GF-D8 (cell line): ENCODE measurements around the gene TMX1.

Experiments used
- DNase-seq: peaks from one replicate; lab custom pipeline; 2025; lab: John Stamatoyannopoulos, UW

The TMX1 gene

GRCh38 chr14:51242545-51243490 lies 2.8 kb downstream of the TMX1 start:
- no peak for DNase-seq

GRCh38 chr14:51244591-51244990 lies 4.5 kb downstream of the TMX1 start:
- no peak for DNase-seq

GRCh38 chr14:51246032-51246431 lies 6.0 kb downstream of the TMX1 start:
- no peak for DNase-seq

GRCh38 chr14:51248016-51248987 lies 8.3 kb downstream of the TMX1 start:
- no peak for DNase-seq

GRCh38 chr14:51251486-51251885 lies 11.4 kb downstream of the TMX1 start:
- no peak for DNase-seq

GRCh38 chr14:51253880-51254279 lies 13.8 kb downstream of the TMX1 start:
- DNase-seq = no peak

GRCh38 chr14:51258280-51258679 lies 18.2 kb downstream of the TMX1 start:
- DNase-seq = no peak

- no peak for DNase-seq
These were observed 18.7 kb downstream of the TMX1 start for GRCh38 chr14:51258788-51259187.

- no peak for DNase-seq
These were observed 20.2 kb downstream of the TMX1 start for GRCh38 chr14:51260225-51260624.

GRCh38 chr14:51261151-51261550 lies 21.1 kb downstream of the TMX1 start:
- DNase-seq = no peak

- no peak for DNase-seq
These were observed 22.8 kb downstream of the TMX1 start for GRCh38 chr14:51262868-51263267.

GRCh38 chr14:51269634-51270033 lies 29.6 kb downstream of the TMX1 start:
- DNase-seq = no peak

- DNase-seq = no peak
These were observed 36.6 kb downstream of the TMX1 start for GRCh38 chr14:51276605-51277004.

- no peak for DNase-seq
These were observed 37.8 kb downstream of the TMX1 start for GRCh38 chr14:51277753-51278415.

- DNase-seq = no peak
These were observed 42.5 kb downstream of the TMX1 start for GRCh38 chr14:51282517-51282916.

GRCh38 chr14:51283402-51284085 lies 43.5 kb downstream of the TMX1 start:
- no peak for DNase-seq

GRCh38 chr14:51284241-51284640 lies 44.2 kb downstream of the TMX1 start:
- DNase-seq = no peak

GRCh38 chr14:51285120-51285519 lies 45.1 kb downstream of the TMX1 start:
- DNase-seq = no peak

GRCh38 chr14:51289169-51289568 lies 49.1 kb downstream of the TMX1 start:
- no peak for DNase-seq

GRCh38 chr14:51290132-51290531 lies 50.1 kb downstream of the TMX1 start:
- no peak for DNase-seq

- DNase-seq = no peak
These were observed 51.0 kb downstream of the TMX1 start for GRCh38 chr14:51291016-51291415.
